ENCODE measurements around the gene PRMT5.
"Not testable (repeated sequence)": the region's sequence is repeated elsewhere in the genome, so short reads cannot be mapped to it uniquely, and the experiment has no call there.

PRMT5 gene

GRCh38 chr14:22932146-22932545 is 3.0 kb upstream of the PRMT5 start:
- DNase-seq (ENCODE audit: low spot score) = no peak

GRCh38 chr14:22929961-22930364 is 787 bp upstream of the PRMT5 start:
- no peak for DNase-seq (ENCODE audit: low spot score)

- DNase-seq (ENCODE audit: low spot score) = no peak
These were observed 706 bp downstream of the PRMT5 start for GRCh38 chr14:22928237-22929103.

- no peak for DNase-seq (ENCODE audit: low spot score)
These were observed 2.9 kb downstream of the PRMT5 start for GRCh38 chr14:22926316-22926715.

- DNase-seq (ENCODE audit: low spot score) = no peak
These were observed 3.7 kb downstream of the PRMT5 start for GRCh38 chr14:22925513-22925912.

GRCh38 chr14:22923746-22924145 is 5.4 kb downstream of the PRMT5 start:
- DNase-seq (ENCODE audit: low spot score) = no peak

- no peak for DNase-seq (ENCODE audit: low spot score)
These were observed 6.9 kb downstream of the PRMT5 start for GRCh38 chr14:22922294-22922693.

- no peak for DNase-seq (ENCODE audit: low spot score)
These were observed 8.5 kb downstream of the PRMT5 start for GRCh38 chr14:22920697-22921096.

- DNase-seq (ENCODE audit: low spot score) = no peak
These were observed 9.6 kb downstream of the PRMT5 start for GRCh38 chr14:22919601-22919921.

GRCh38 chr14:22918804-22919600 is 10.2 kb downstream of the PRMT5 start, which contains the start of gene RBM23:
RBM23 (minus strand) TSS chr14:22919149.
- DNase-seq (ENCODE audit: low spot score) = peak; percentile 99

GRCh38 chr14:22915886-22916521 is 13.2 kb downstream of the PRMT5 start:
- DNase-seq (ENCODE audit: low spot score) = no peak

GRCh38 chr14:22914836-22915235 is 14.3 kb downstream of the PRMT5 start:
- not testable (repeated sequence) for DNase-seq (ENCODE audit: low spot score)

- DNase-seq (ENCODE audit: low spot score) = no peak
These were observed 18.3 kb downstream of the PRMT5 start for GRCh38 chr14:22910916-22911315.

- DNase-seq (ENCODE audit: low spot score) = no peak
These were observed 20.6 kb downstream of the PRMT5 start for GRCh38 chr14:22908601-22909000.

GRCh38 chr14:22907429-22907828 is 21.7 kb downstream of the PRMT5 start:
- no peak for DNase-seq (ENCODE audit: low spot score)

GRCh38 chr14:22906073-22906472 is 23.1 kb downstream of the PRMT5 start:
- DNase-seq (ENCODE audit: low spot score) = no peak

- DNase-seq (ENCODE audit: low spot score) = no peak
These were observed 23.5 kb downstream of the PRMT5 start for GRCh38 chr14:22905627-22906026.

- no peak for DNase-seq (ENCODE audit: low spot score)
These were observed 25.5 kb downstream of the PRMT5 start for GRCh38 chr14:22903742-22904087.

- no peak for DNase-seq (ENCODE audit: low spot score)
These were observed 27.4 kb downstream of the PRMT5 start for GRCh38 chr14:22901799-22902198.

- peak; percentile 72 for DNase-seq (ENCODE audit: low spot score)
These were observed 28.9 kb downstream of the PRMT5 start for GRCh38 chr14:22900081-22900799.

- DNase-seq (ENCODE audit: low spot score) = no peak
These were observed 30.7 kb downstream of the PRMT5 start for GRCh38 chr14:22898302-22899090.
